K562 (cell line): ENCODE results near the gene RHEBL1. TPM values are rescaled to one million over a fixed set of nuclear protein-coding genes. Genes with fewer than 3 reads are reported as not detected.

Source experiments
- BRCA1 ChIP-seq, 2 experiments: fragments of 450-650 bp in 1 of 2; sonication (generic) in 1 of 2; formaldehyde crosslinking in 1 of 2; IDR thresholded peaks; 2 replicates each; pipeline versions ENCODE4 v1.5.0 to v1.6.1; 2017 to 2020; ENCODE audit warnings: mild to moderate bottlenecking in 1 of 2, missing genetic modification reagents in 1 of 2
- CBX2 ChIP-seq: fragments of 200-600 bp; sonication (generic); IDR thresholded peaks from one replicate; pipeline ENCODE4 v1.6.1; 2012; ENCODE audit warnings: mild to moderate bottlenecking, low read length, inconsistent platforms; ENCODE audit not compliant: insufficient read depth, poor library complexity, severe bottlenecking
- KAT7 ChIP-seq: sonication (generic); formaldehyde crosslinking; IDR thresholded peaks from 2 replicates; pipeline ENCODE4 v1.8.0; 2022; ENCODE audit warnings: missing genetic modification reagents, mild to moderate bottlenecking, borderline replicate concordance
- MAZ ChIP-seq, 2 experiments: fragments of 450-650 bp in 1 of 2; sonication (generic) in 1 of 2; formaldehyde crosslinking; IDR thresholded peaks in 1 of 2; conservative IDR thresholded peaks in 1 of 2; 2 replicates each; pipeline versions ENCODE4 v1.4.0 to v1.5.0; 2020; ENCODE audit warnings: mild to moderate bottlenecking in 1 of 2, missing genetic modification reagents in 1 of 2
- POLR2AphosphoS2 ChIP-seq: IDR thresholded peaks from 2 replicates; pipeline ENCODE4 v1.6.1; 2012; ENCODE audit warnings: low read length, improper control_type of control experiment
- SREBF2 ChIP-seq: sonication (generic); formaldehyde crosslinking; IDR thresholded peaks from 2 replicates; pipeline ENCODE4 v1.4.0; 2020; ENCODE audit warnings: mild to moderate bottlenecking, missing genetic modification reagents
- STAT5A ChIP-seq: IDR thresholded peaks from 2 replicates; pipeline ENCODE4 v1.6.1; 2012; ENCODE audit warnings: low read length, inconsistent platforms, borderline replicate concordance
- TEAD2 ChIP-seq: fragments of 450-650 bp; IDR thresholded peaks from 2 replicates; pipeline ENCODE4 v1.6.1; 2016; ENCODE audit warnings: missing genetic modification characterization, control low read depth, missing compliant biosample characterization
- ZEB2 ChIP-seq: fragments of 450-650 bp; IDR thresholded peaks from 2 replicates; pipeline ENCODE4 v1.6.1; 2016
- ZNF140 ChIP-seq: fragments of 250-450 bp; sonication (Bioruptor Pico); IDR thresholded peaks from 2 replicates; pipeline ENCODE4 v1.8.0; 2021; ENCODE audit warnings: moderate library complexity, mild to moderate bottlenecking, inconsistent platforms
- ZNF184 ChIP-seq: sonication (generic); formaldehyde crosslinking; IDR thresholded peaks from 2 replicates; pipeline ENCODE4 v1.5.0; 2020; ENCODE audit warnings: missing genetic modification reagents
- ZNF644 ChIP-seq: fragments of 200-800 bp; sonication (Bioruptor generic); IDR thresholded peaks from 2 replicates; pipeline ENCODE4 v1.6.1; 2016; ENCODE audit warnings: low read depth, missing genetic modification characterization, missing compliant biosample characterization
- polyA plus RNA-seq, 8 experiments: library from polyadenylated mRNA; depleted of rRNA in 4 of 8; stranded (reverse) in 5 of 8; unstranded in 3 of 8; fragments of >200 nt; fragmentation: Nextera tagmentation in 2 of 8; fragmentation: Illumina TruSeq in 1 of 8; extraction: Ambion mirVana in 2 of 8; extraction: Trizol in 1 of 8; gene quantifications; 2 replicates each; pipeline versions ENCODE4 v1.2.1 to v1.2.3, GENCODE V29; 2011 to 2014; ENCODE audit warnings: inconsistent platforms in 1 of 8, missing spikeins in 1 of 8
- total RNA-seq, 7 experiments: library from RNA; depleted of rRNA in 6 of 7; stranded (reverse); fragments of >200 nt in 6 of 7; fragmentation: Illumina TruSeq in 2 of 7; extraction: Trizol in 2 of 7; gene quantifications; 2 replicates each; pipeline versions ENCODE4 v1.2.1 to v1.2.3, GENCODE V29; 2011 to 2021; ENCODE audit warnings: low replicate concordance in 1 of 7
- TF ChIP-seq, protein P1 (sequence below), 2 experiments: fragments of 150-350 bp in 1 of 2; IDR thresholded peaks; 2 replicates each; pipeline ENCODE4 v1.6.1; 2012 to 2016; ENCODE audit warnings: low read depth in 2 of 2, low read length in 2 of 2, mild to moderate bottlenecking in 1 of 2, moderate library complexity in 1 of 2
- TF ChIP-seq, protein P2 (sequence below): fragments of 450-650 bp; IDR thresholded peaks from 2 replicates; pipeline ENCODE4 v1.6.1; 2014; ENCODE audit warnings: low read depth, mild to moderate bottlenecking, moderate library complexity, borderline replicate concordance
- TF ChIP-seq, protein P3 (sequence below): fragments of 250-450 bp; sonication (Bioruptor Pico); IDR thresholded peaks from 2 replicates; pipeline ENCODE4 v1.4.0; 2020; ENCODE audit warnings: mild to moderate bottlenecking, moderate library complexity
- TF ChIP-seq, protein P4 (sequence below), 2 experiments: fragments of 200-800 bp in 1 of 2; sonication (Bioruptor generic) in 1 of 2; sonication (generic) in 1 of 2; formaldehyde crosslinking in 1 of 2; IDR thresholded peaks in 1 of 2; conservative IDR thresholded peaks in 1 of 2; 2 replicates each; pipeline versions ENCODE4 v1.5.0 to v1.6.1; 2016 to 2020; ENCODE audit warnings: missing compliant biosample characterization in 1 of 2, missing genetic modification characterization in 1 of 2, missing genetic modification reagents in 1 of 2

Gene RHEBL1
- total and polyA plus RNA-seq, 9 of the 15 experiments (the other 6 are each of a cell fraction or from before 2014, with no cell fraction given) = 4.3 to 36.1 (median 8.2) TPM

DNA sequence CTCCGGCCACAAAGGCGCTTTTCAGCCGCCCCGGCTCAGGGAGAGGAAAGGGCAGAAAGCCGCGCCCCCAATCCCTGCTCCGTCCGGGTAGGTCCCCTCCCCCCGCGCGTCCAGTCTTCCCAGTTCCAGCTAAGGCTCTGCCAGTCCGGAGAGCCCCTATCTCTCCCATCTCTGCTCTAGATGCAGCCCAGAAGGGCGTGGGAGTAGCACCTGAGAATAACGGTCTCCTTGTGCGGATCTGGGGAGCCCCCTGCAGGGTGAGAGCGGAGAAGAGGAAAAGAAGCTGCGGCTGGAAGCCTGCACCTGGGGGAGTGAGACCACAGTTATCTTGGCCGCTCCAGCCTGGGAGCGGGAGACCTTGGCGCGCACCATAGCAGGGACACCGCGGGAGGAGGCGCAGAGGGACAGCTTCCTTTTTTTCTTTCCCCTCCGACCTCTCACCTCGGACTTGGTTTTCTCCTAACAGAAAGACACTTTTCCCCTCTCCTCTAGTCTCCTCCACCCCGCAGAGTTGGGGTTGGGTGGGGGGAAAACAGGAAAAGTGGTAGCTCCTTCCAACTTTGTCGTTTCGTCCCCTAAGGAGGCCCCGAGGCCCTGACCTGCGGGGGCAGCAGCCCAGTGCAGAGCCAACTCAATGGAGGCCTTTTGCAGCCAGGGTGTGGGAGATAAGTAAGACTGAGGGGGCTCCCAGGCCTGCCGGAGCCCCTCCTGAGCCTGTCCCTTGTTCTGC, 22.5 kb upstream of the RHEBL1 start (continued):
- TF ChIP-seq, protein P1, sequence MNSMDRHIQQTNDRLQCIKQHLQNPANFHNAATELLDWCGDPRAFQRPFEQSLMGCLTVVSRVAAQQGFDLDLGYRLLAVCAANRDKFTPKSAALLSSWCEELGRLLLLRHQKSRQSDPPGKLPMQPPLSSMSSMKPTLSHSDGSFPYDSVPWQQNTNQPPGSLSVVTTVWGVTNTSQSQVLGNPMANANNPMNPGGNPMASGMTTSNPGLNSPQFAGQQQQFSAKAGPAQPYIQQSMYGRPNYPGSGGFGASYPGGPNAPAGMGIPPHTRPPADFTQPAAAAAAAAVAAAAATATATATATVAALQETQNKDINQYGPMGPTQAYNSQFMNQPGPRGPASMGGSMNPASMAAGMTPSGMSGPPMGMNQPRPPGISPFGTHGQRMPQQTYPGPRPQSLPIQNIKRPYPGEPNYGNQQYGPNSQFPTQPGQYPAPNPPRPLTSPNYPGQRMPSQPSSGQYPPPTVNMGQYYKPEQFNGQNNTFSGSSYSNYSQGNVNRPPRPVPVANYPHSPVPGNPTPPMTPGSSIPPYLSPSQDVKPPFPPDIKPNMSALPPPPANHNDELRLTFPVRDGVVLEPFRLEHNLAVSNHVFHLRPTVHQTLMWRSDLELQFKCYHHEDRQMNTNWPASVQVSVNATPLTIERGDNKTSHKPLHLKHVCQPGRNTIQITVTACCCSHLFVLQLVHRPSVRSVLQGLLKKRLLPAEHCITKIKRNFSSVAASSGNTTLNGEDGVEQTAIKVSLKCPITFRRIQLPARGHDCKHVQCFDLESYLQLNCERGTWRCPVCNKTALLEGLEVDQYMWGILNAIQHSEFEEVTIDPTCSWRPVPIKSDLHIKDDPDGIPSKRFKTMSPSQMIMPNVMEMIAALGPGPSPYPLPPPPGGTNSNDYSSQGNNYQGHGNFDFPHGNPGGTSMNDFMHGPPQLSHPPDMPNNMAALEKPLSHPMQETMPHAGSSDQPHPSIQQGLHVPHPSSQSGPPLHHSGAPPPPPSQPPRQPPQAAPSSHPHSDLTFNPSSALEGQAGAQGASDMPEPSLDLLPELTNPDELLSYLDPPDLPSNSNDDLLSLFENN (IDR thresholded peaks at IDR 0.05; ENCODE audit: low read depth in 2 of 2, low read length in 2 of 2) = peak in 1 of 2 experiments; percentile 85; a peak in 2 of 4 replicates
- TF ChIP-seq, protein P2, sequence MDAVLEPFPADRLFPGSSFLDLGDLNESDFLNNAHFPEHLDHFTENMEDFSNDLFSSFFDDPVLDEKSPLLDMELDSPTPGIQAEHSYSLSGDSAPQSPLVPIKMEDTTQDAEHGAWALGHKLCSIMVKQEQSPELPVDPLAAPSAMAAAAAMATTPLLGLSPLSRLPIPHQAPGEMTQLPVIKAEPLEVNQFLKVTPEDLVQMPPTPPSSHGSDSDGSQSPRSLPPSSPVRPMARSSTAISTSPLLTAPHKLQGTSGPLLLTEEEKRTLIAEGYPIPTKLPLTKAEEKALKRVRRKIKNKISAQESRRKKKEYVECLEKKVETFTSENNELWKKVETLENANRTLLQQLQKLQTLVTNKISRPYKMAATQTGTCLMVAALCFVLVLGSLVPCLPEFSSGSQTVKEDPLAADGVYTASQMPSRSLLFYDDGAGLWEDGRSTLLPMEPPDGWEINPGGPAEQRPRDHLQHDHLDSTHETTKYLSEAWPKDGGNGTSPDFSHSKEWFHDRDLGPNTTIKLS = peak; percentile 87
- no peak for TF ChIP-seq BRCA1 (IDR thresholded peaks at IDR 0.05)
- TF ChIP-seq BRCA1 (CRISPR knock-in tag; IDR thresholded peaks at IDR 0.05) = no peak
- no peak for TF ChIP-seq TEAD2 (tag)
- TF ChIP-seq, protein P3, sequence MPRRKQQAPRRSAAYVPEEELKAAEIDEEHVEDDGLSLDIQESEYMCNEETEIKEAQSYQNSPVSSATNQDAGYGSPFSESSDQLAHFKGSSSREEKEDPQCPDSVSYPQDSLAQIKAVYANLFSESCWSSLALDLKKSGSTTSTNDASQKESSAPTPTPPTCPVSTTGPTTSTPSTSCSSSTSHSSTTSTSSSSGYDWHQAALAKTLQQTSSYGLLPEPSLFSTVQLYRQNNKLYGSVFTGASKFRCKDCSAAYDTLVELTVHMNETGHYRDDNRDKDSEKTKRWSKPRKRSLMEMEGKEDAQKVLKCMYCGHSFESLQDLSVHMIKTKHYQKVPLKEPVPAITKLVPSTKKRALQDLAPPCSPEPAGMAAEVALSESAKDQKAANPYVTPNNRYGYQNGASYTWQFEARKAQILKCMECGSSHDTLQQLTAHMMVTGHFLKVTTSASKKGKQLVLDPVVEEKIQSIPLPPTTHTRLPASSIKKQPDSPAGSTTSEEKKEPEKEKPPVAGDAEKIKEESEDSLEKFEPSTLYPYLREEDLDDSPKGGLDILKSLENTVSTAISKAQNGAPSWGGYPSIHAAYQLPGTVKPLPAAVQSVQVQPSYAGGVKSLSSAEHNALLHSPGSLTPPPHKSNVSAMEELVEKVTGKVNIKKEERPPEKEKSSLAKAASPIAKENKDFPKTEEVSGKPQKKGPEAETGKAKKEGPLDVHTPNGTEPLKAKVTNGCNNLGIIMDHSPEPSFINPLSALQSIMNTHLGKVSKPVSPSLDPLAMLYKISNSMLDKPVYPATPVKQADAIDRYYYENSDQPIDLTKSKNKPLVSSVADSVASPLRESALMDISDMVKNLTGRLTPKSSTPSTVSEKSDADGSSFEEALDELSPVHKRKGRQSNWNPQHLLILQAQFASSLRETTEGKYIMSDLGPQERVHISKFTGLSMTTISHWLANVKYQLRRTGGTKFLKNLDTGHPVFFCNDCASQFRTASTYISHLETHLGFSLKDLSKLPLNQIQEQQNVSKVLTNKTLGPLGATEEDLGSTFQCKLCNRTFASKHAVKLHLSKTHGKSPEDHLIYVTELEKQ (CRISPR knock-in tag) = no peak
- TF ChIP-seq MAZ (CRISPR knock-in tag; conservative IDR thresholded peaks at IDR 0.05 in 1 of 2, IDR thresholded peaks at IDR 0.05 in 1 of 2) = peak; percentile 86 to 92
- no peak for TF ChIP-seq ZNF184 (CRISPR knock-in tag)
- no peak for TF ChIP-seq POLR2AphosphoS2
- peak; percentile 97 for TF ChIP-seq ZEB2
- no peak for TF ChIP-seq CBX2
- TF ChIP-seq ZNF644 = 0 out of 2 replicates have a peak, but pooled peaks have one; percentile 32
- TF ChIP-seq, protein P4, sequence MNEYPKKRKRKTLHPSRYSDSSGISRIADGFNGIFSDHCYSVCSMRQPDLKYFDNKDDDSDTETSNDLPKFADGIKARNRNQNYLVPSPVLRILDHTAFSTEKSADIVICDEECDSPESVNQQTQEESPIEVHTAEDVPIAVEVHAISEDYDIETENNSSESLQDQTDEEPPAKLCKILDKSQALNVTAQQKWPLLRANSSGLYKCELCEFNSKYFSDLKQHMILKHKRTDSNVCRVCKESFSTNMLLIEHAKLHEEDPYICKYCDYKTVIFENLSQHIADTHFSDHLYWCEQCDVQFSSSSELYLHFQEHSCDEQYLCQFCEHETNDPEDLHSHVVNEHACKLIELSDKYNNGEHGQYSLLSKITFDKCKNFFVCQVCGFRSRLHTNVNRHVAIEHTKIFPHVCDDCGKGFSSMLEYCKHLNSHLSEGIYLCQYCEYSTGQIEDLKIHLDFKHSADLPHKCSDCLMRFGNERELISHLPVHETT (CRISPR knock-in tag; conservative IDR thresholded peaks at IDR 0.05 in 1 of 2, IDR thresholded peaks at IDR 0.05 in 1 of 2) = peak in 1 of 2 experiments; percentile 89; a peak in 2 of 4 replicates
- no peak for TF ChIP-seq SREBF2 (CRISPR knock-in tag)
- TF ChIP-seq KAT7 (CRISPR knock-in tag) = peak; percentile 96
- peak; percentile 82 for TF ChIP-seq STAT5A
- no peak for TF ChIP-seq ZNF140
